HG02678 (cell line): Measurements from ENCODE around the gene HJURP.
"Not testable (repeated sequence)": the region's sequence is repeated elsewhere in the genome, so short reads cannot be mapped to it uniquely, and the experiment has no call there.

ENCODE experiments used
- ATAC-seq: cut with Tn5 transposase; IDR thresholded peaks from one replicate; pipeline ENCODE4 v1.9.1; 2021; ENCODE audit warnings: mild to moderate bottlenecking, moderate library complexity; ENCODE audit not compliant: unreplicated experiment

The HJURP gene, protein sequence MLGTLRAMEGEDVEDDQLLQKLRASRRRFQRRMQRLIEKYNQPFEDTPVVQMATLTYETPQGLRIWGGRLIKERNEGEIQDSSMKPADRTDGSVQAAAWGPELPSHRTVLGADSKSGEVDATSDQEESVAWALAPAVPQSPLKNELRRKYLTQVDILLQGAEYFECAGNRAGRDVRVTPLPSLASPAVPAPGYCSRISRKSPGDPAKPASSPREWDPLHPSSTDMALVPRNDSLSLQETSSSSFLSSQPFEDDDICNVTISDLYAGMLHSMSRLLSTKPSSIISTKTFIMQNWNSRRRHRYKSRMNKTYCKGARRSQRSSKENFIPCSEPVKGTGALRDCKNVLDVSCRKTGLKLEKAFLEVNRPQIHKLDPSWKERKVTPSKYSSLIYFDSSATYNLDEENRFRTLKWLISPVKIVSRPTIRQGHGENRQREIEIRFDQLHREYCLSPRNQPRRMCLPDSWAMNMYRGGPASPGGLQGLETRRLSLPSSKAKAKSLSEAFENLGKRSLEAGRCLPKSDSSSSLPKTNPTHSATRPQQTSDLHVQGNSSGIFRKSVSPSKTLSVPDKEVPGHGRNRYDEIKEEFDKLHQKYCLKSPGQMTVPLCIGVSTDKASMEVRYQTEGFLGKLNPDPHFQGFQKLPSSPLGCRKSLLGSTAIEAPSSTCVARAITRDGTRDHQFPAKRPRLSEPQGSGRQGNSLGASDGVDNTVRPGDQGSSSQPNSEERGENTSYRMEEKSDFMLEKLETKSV

DNA sequence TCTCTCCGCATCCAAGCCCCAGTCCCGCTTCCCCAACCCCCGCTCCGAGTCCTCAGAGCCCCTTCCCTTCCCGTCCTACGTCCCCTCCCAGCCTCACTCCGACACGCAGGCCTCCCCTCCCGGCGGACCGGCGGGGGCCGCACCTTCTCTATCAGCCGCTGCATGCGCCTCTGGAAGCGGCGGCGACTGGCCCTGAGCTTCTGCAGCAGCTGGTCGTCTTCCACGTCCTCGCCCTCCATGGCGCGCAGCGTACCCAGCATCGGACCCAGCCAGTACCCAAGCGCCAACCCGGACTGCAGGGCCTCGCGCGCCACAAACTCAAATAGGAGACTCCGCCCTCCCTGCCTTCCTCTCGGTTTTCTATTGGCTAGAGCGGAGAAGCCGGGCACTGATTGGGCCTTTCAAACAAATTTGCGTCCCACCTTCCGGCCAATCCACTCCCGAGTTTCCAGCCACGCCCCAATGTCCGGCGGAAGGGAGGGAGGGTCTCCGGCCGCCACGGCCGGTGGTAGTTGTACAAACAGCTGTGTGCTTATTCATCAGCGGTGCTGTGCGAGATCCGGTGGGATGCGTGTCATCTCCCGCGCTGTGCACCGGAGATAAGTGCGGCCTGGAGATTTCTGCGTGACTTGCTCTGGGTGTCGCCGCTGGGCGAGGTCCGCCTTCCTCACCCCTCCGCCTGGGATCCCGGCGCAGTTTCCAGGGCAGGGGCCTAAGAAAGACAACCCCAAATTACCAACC, at the start of gene HJURP:
HJURP (minus strand) TSS at position 295 of the 741 bp plus-strand sequence; CDS start at position 260, 35 bp downstream.
- peak; percentile 96 for ATAC-seq

- no peak for ATAC-seq
These were observed 47.5 kb upstream of the HJURP start for GRCh38 chr2:233901884-233902283.

GRCh38 chr2:233901367-233901766, 47.0 kb upstream of the HJURP start:
- ATAC-seq, result no peak

DNA sequence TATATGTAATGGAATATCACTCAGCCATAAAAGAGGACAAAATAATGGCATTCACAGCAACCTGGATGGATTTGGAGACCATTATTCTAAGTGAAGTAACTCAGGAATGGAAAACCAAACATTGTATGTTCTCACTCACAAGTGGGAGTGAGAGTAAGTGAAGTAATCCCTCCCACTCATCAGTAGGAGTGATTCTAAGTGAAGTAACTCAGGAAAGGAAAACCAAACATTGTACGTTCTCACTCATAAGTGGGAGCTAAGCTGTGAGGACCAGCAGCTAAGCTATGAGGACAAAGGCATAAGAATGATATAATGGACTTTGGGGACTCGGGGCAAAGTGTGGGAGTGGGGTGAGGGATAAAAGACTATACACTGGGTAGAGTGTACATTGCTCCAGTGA, 41.9 kb upstream of the HJURP start:
- ATAC-seq, result not testable (repeated sequence)

GRCh38 chr2:233892793-233893192, 38.5 kb upstream of the HJURP start:
- ATAC-seq, result no peak

- no peak for ATAC-seq
These were observed 28.0 kb upstream of the HJURP start for GRCh38 chr2:233882353-233882752.

- not testable (repeated sequence) for ATAC-seq
These were observed 17.8 kb upstream of the HJURP start for GRCh38 chr2:233872125-233872524.

- ATAC-seq, result no peak
These were observed 17.1 kb upstream of the HJURP start for GRCh38 chr2:233871432-233871831.

GRCh38 chr2:233867993-233868532, 13.7 kb upstream of the HJURP start, which contains the start of gene MSL3B:
TSS of gene MSL3B (minus strand) at chr2:233868386.
- ATAC-seq, result peak; percentile 66

GRCh38 chr2:233866479-233866878, 12.1 kb upstream of the HJURP start:
- no peak for ATAC-seq

DNA sequence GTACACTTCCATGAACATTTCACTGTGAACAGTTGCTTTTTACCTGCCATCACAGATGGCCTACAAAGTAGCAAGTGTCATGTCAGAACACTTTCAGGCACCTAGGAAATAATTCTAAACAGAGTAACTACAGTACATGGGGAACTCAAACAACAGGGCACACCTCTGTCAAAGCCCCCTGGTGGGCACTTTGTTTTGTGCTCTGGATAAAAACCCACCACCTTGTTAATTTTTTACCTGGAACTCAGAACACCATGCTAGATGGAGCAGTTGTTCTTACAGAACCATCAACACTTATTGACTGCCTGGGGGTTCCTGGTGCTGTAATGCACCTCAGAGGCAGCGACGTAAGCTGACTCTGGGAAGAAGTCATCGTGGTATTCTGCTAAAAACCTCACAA, 11.5 kb upstream of the HJURP start:
- ATAC-seq, result no peak

- no peak for ATAC-seq
These were observed 8.0 kb upstream of the HJURP start for GRCh38 chr2:233862261-233862768.

DNA sequence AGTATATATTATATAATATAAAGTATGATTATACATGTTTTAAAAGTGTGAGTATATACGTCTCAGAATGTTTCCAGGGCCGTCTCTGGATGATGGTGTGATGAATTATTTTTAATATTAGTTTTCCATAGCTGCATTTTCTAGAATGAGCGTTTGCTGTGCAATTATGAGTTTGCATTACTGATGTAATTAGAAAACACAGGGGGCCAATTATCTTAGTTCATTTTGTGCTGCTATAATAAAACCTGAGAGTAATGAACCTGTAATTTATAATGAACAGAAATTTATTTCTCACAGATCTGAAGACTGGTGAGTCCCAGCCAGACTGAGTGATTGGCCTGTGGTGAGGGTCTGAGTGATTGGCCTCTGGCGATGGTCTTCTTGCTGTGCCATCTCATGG, 4.0 kb upstream of the HJURP start:
- no peak for ATAC-seq

- no peak for ATAC-seq
These were observed 3.3 kb upstream of the HJURP start for GRCh38 chr2:233857511-233858141.

DNA sequence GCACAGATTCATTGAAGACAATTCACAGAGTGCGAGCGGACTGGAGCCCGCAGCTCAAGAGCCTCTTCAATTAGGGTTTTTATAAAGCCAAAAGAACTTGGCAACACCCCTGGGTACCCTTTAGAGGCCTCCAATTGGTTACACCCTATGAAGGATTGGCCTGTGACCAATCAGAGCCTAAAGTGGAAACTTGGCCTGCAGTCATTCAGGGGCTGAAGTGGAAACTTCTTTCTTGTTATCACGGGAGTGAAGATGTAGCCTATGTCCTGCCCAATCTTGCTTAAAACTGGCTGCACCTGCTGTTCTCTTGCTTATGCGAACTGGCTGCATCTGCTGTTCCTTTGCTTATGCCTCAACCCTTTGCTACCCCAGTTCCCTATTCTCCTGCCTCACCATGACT, 1.8 kb upstream of the HJURP start:
- no peak for ATAC-seq

DNA sequence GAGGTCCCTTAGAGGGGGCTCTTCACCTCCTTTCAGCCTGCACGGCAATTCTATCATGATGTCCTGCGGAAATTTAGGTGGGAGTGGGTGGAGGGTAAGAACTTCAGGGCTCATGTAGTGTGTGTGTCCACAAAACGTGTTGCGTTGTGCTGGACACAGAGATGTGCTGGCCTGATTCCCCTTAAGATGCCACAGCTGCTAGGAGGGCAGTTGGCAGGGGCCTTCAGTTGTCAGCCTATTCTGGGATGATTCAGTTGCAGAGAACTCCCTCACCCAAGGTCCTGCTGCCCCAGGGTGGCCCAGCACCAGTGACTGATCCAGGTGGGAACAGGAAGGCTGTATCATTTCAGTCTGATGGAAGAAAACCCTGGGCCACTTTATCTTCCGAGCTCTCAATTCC, 1.0 kb upstream of the HJURP start:
- no peak for ATAC-seq

GRCh38 chr2:233853883-233854240, 473 bp downstream of the HJURP start:
- no peak for ATAC-seq

DNA sequence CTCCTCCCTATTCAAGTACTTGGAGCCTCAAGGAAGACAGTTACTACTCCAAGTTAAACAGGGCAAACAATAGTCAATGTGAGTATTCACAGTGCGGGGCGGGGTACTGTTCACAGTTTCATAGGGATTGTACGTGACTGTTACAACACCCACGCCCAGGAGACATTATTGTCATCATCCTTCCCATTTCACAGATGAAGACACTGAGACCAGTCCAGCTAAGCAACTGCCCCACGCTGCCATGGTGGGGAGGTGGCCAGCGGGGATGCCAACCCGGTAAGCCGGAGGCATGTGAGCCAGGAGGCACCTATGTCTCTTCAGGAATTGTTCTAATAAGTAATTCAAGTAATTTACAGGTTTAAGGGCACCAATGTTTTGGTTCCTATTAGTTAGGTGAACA, 982 bp downstream of the HJURP start:
- ATAC-seq, result no peak

GRCh38 chr2:233852056-233852455, 2.3 kb downstream of the HJURP start:
- ATAC-seq, result no peak

DNA sequence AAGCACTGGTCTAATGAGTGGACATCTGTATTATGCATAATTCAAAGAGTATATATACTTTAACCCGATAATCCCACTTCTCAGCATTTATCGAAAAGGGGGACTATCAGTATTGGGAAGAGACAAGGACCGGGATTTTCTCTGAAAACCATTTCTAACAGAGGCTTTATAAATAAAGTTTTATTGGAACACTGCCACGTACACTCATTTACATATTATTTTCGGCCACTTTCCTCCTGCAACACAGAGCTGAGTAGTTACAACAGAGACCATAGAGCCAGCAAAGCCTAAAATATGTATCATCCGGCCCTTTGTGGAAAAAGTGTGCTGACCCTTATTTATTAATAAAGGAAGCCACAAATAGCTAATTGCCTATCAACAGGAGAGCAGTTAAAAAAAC, 3.2 kb downstream of the HJURP start:
- no peak for ATAC-seq

DNA sequence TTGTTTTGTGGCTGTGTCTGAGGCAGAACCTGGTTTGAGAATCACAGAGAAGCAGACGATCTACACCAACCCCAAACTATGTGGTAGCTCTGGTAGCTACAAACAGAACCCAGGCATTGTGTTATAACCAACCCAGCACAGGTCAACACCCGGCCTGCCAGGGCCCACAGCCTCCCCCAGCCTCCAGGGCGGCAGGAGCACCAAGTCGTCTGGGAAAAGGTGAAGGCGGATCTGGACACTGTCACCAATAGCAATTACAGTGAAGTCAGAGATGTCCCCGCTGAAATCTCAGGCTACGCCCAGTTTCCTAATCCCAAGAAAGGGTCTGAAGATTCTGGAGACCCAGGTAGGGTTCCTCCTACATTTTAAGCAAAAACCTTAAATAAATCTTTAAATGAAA, 3.6 kb downstream of the HJURP start:
- ATAC-seq, result no peak
